Cardiac atrium fibroblast (primary cell): ENCODE measurements around the gene TP53INP2. TPM values are rescaled to one million over a fixed set of nuclear protein-coding genes. Genes with fewer than 3 reads are reported as not detected.

Source experiments
- total RNA-seq: library from RNA; depleted of rRNA; stranded (reverse); fragments of >200 nt; gene quantifications from 2 replicates; pipeline ENCODE4 v1.2.3, GENCODE V29; 2015

TP53INP2 gene, protein sequence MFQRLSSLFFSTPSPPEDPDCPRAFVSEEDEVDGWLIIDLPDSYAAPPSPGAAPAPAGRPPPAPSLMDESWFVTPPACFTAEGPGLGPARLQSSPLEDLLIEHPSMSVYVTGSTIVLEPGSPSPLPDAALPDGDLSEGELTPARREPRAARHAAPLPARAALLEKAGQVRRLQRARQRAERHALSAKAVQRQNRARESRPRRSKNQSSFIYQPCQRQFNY
- 5.8 and 10.4 TPM in 2 replicates for total RNA-seq

GRCh38 chr20:34704177-34705007 lies at the start of gene TP53INP2:
TP53INP2 (plus strand) TSS chr20:34704344; CDS start chr20:34708740, 4,396 bp downstream.

GRCh38 chr20:34676642-34677373 lies 27.3 kb upstream of the TP53INP2 start, which contains the start of gene PIGU:
PIGU (minus strand) TSS chr20:34677092; CDS start chr20:34677085, 7 bp downstream.

Other genes starting within 250 kb of the TP53INP2 start
- gene DYNLRB1, start 187.9 kb upstream of the TP53INP2 start, total RNA-seq: 121 and 168 TPM in 2 replicates
- 56.1 and 94.8 TPM in 2 replicates for gene MAP1LC3A, start 145.6 kb upstream of the TP53INP2 start, total RNA-seq
- 16.2 and 20.9 TPM in 2 replicates for gene PIGU, start 27.3 kb upstream of the TP53INP2 start, total RNA-seq
- gene NCOA6, start 121.3 kb downstream of the TP53INP2 start, total RNA-seq: 8.7 and 9.4 TPM in 2 replicates
- 9.6 and 21.2 TPM in 2 replicates for gene GGT7, start 168.5 kb downstream of the TP53INP2 start, total RNA-seq
- gene ACSS2, start 172.3 kb downstream of the TP53INP2 start, total RNA-seq: 58.2 and 76.9 TPM in 2 replicates